ENCODE measurements around the gene YTHDF1. TPM values are rescaled to one million over a fixed set of nuclear protein-coding genes. Genes with fewer than 3 reads are reported as not detected.

Gene YTHDF1
- total RNA-seq, 1 experiment from 2014 or later: 93.4 TPM

GRCh38 chr20:63261795-63262528 is 46.0 kb upstream of the YTHDF1 start:
- DNase-seq: no peak
- no peak for TF ChIP-seq CTCF (IDR thresholded peaks at IDR 0.05; ENCODE audit: unreplicated experiment)
- Mint-ChIP-seq H3K4me3 (ENCODE audit: low read depth, unreplicated experiment) (no peak overlapping the region), H3K9me3 (ENCODE audit: low read depth, unreplicated experiment) (no peaks in the 10 kb centered on the region), H3K27ac (ENCODE audit: unreplicated experiment) (no peak overlapping the region), H3K36me3 (ENCODE audit: insufficient read depth, unreplicated experiment) (no peaks in the 10 kb centered on the region), H3K4me1 (ENCODE audit: low read depth, unreplicated experiment) (no peaks in the 10 kb centered on the region), H3K27me3 (ENCODE audit: unreplicated experiment) (peaks cover 100% of the 10 kb centered on the region)
- CTCF ChIA-PET: no interaction called here
- intact Hi-C loops (cut with micrococcal nuclease; ENCODE audit: unreplicated experiment): no loop called here
- no TSS peak for BruUV-seq (replicated peaks)

GRCh38 chr20:63261060-63261794 is 45.3 kb upstream of the YTHDF1 start:
- no peak for TF ChIP-seq CTCF (IDR thresholded peaks at IDR 0.05; ENCODE audit: unreplicated experiment)
- no peak for DNase-seq
- H3K27ac Mint-ChIP-seq (ENCODE audit: unreplicated experiment): no peak overlapping the region
- H3K4me1 Mint-ChIP-seq (ENCODE audit: low read depth, unreplicated experiment): no peaks in the 10 kb centered on the region
- H3K27me3 Mint-ChIP-seq (ENCODE audit: unreplicated experiment): peaks cover 100% of the 10 kb centered on the region
- H3K9me3 Mint-ChIP-seq (ENCODE audit: low read depth, unreplicated experiment): no peaks in the 10 kb centered on the region
- H3K36me3 Mint-ChIP-seq (ENCODE audit: insufficient read depth, unreplicated experiment): no peaks in the 10 kb centered on the region
- no TSS peak for BruUV-seq (replicated peaks)
- CTCF ChIA-PET: interaction anchor here (1.8 kb wide), 1 partner anchor 38 kb away, joined by 5 read pairs; no protein-coding TSS in a partner anchor
- intact Hi-C loops (cut with micrococcal nuclease; ENCODE audit: unreplicated experiment): no loop called here
- H3K4me3 Mint-ChIP-seq (ENCODE audit: low read depth, unreplicated experiment): no peak overlapping the region

- Mint-ChIP-seq H3K27me3 (ENCODE audit: unreplicated experiment) (peaks cover 100% of the 10 kb centered on the region), H3K4me3 (ENCODE audit: low read depth, unreplicated experiment) (no peak overlapping the region), H3K4me1 (ENCODE audit: low read depth, unreplicated experiment) (no peaks in the 10 kb centered on the region), H3K9me3 (ENCODE audit: low read depth, unreplicated experiment) (no peaks in the 10 kb centered on the region), H3K36me3 (ENCODE audit: insufficient read depth, unreplicated experiment) (no peaks in the 10 kb centered on the region), H3K27ac (ENCODE audit: unreplicated experiment) (no peak overlapping the region)
- intact Hi-C loops (cut with micrococcal nuclease; ENCODE audit: unreplicated experiment): no loop called here
- DNase-seq: no peak
- CTCF ChIA-PET: interaction anchor here (1.8 kb wide), 1 partner anchor 37 kb away, joined by 5 read pairs; no protein-coding TSS in a partner anchor
- TF ChIP-seq CTCF (IDR thresholded peaks at IDR 0.05; ENCODE audit: unreplicated experiment): no peak
- BruUV-seq (replicated peaks): no TSS peak
Observed at GRCh38 chr20:63260521-63260920, 44.6 kb upstream of the YTHDF1 start.

- peaks cover 100% of the 10 kb centered on the region for H3K27me3 Mint-ChIP-seq (ENCODE audit: unreplicated experiment)
- no peak overlapping the region for H3K27ac Mint-ChIP-seq (ENCODE audit: unreplicated experiment)
- no peak overlapping the region for H3K4me3 Mint-ChIP-seq (ENCODE audit: low read depth, unreplicated experiment)
- no peak for TF ChIP-seq CTCF (IDR thresholded peaks at IDR 0.05; ENCODE audit: unreplicated experiment)
- no peaks in the 10 kb centered on the region for H3K9me3 Mint-ChIP-seq (ENCODE audit: low read depth, unreplicated experiment)
- no peak for DNase-seq
- no peaks in the 10 kb centered on the region for H3K36me3 Mint-ChIP-seq (ENCODE audit: insufficient read depth, unreplicated experiment)
- CTCF ChIA-PET: interaction anchor here (1.0 to 1.8 kb wide), 2 partner anchors 11 to 37 kb away, joined by 5 to 8 read pairs; no protein-coding TSS in a partner anchor
- BruUV-seq (replicated peaks): no TSS peak
- intact Hi-C loops (cut with micrococcal nuclease; ENCODE audit: unreplicated experiment): no loop called here
- no peaks in the 10 kb centered on the region for H3K4me1 Mint-ChIP-seq (ENCODE audit: low read depth, unreplicated experiment)
Observed at GRCh38 chr20:63259734-63260460, 44.0 kb upstream of the YTHDF1 start.
